ENCODE data around the gene CHD3.

CHD3 gene

GRCh38 chr17:7844292-7845154 lies 44.1 kb upstream of the CHD3 start:
- Histone ChIP-seq H3K9me3 (ENCODE audit: control insufficient read depth, insufficient read depth, low read depth, low read length) (no peaks in the 10 kb centered on the region), H3K4me1 (ENCODE audit: control insufficient read depth, insufficient read depth, low read length) (peaks cover 11% of the 10 kb centered on the region; the same call in 1 of the 2 replicates), H3K4me3 (ENCODE audit: low read depth, low read length) (peak overlapping the region; percentile 95), H3K36me3 (ENCODE audit: control insufficient read depth, insufficient read depth, low read length) (peaks cover 19% of the 10 kb centered on the region), H3K27me3 (ENCODE audit: control insufficient read depth, insufficient read depth, low read length) (peaks cover 20% of the 10 kb centered on the region), H3K27ac (ENCODE audit: low read depth, low read length) (peak overlapping the region; percentile 44; the same call in 1 of the 2 replicates), H3K9ac (ENCODE audit: low read length) (peak overlapping the region; percentile 75)

GRCh38 chr17:7845359-7846062 lies 43.1 kb upstream of the CHD3 start:
- Histone ChIP-seq H3K36me3 (ENCODE audit: control insufficient read depth, insufficient read depth, low read length) (peaks cover 26% of the 10 kb centered on the region), H3K27ac (ENCODE audit: low read depth, low read length) (no peak overlapping the region), H3K4me1 (ENCODE audit: control insufficient read depth, insufficient read depth, low read length) (peaks cover 10% of the 10 kb centered on the region; the same call in 1 of the 2 replicates), H3K4me3 (ENCODE audit: low read depth, low read length) (peak overlapping the region; percentile 95), H3K9ac (ENCODE audit: low read length) (no peak overlapping the region), H3K27me3 (ENCODE audit: control insufficient read depth, insufficient read depth, low read length) (peaks cover 10% of the 10 kb centered on the region), H3K9me3 (ENCODE audit: control insufficient read depth, insufficient read depth, low read depth, low read length) (no peaks in the 10 kb centered on the region)

- no peak overlapping the region for H3K9ac ChIP-seq (ENCODE audit: low read length)
- H3K4me1 ChIP-seq (ENCODE audit: control insufficient read depth, insufficient read depth, low read length), result peaks cover 3% of the 10 kb centered on the region; the same call in 1 of the 2 replicates
- H3K27me3 ChIP-seq (ENCODE audit: control insufficient read depth, insufficient read depth, low read length), result peaks cover 3% of the 10 kb centered on the region; the same call in 1 of the 2 replicates
- no peak overlapping the region for H3K4me3 ChIP-seq (ENCODE audit: low read depth, low read length)
- H3K36me3 ChIP-seq (ENCODE audit: control insufficient read depth, insufficient read depth, low read length), result peaks cover 26% of the 10 kb centered on the region
- no peaks in the 10 kb centered on the region for H3K9me3 ChIP-seq (ENCODE audit: control insufficient read depth, insufficient read depth, low read depth, low read length)
- H3K27ac ChIP-seq (ENCODE audit: low read depth, low read length), result no peak overlapping the region
Observed at GRCh38 chr17:7846063-7846735, 42.4 kb upstream of the CHD3 start.

GRCh38 chr17:7846765-7847661 lies 41.6 kb upstream of the CHD3 start:
- Histone ChIP-seq H3K9me3 (ENCODE audit: control insufficient read depth, insufficient read depth, low read depth, low read length) (no peaks in the 10 kb centered on the region), H3K4me1 (ENCODE audit: control insufficient read depth, insufficient read depth, low read length) (peaks cover 1% of the 10 kb centered on the region), H3K4me3 (ENCODE audit: low read depth, low read length) (no peak overlapping the region), H3K27ac (ENCODE audit: low read depth, low read length) (no peak overlapping the region), H3K27me3 (ENCODE audit: control insufficient read depth, insufficient read depth, low read length) (peaks cover 2% of the 10 kb centered on the region), H3K36me3 (ENCODE audit: control insufficient read depth, insufficient read depth, low read length) (peaks cover 28% of the 10 kb centered on the region), H3K9ac (ENCODE audit: low read length) (no peak overlapping the region)

GRCh38 chr17:7848131-7848579 lies 40.4 kb upstream of the CHD3 start:
- Histone ChIP-seq H3K9ac (ENCODE audit: low read length) (no peak overlapping the region), H3K27me3 (ENCODE audit: control insufficient read depth, insufficient read depth, low read length) (peaks cover 13% of the 10 kb centered on the region), H3K9me3 (ENCODE audit: control insufficient read depth, insufficient read depth, low read depth, low read length) (no peaks in the 10 kb centered on the region), H3K4me1 (ENCODE audit: control insufficient read depth, insufficient read depth, low read length) (peaks cover 12% of the 10 kb centered on the region), H3K36me3 (ENCODE audit: control insufficient read depth, insufficient read depth, low read length) (peaks cover 38% of the 10 kb centered on the region), H3K4me3 (ENCODE audit: low read depth, low read length) (no peak overlapping the region), H3K27ac (ENCODE audit: low read depth, low read length) (no peak overlapping the region)

- H3K4me3 ChIP-seq (ENCODE audit: low read depth, low read length), result no peak overlapping the region
- peaks cover 19% of the 10 kb centered on the region for H3K27me3 ChIP-seq (ENCODE audit: control insufficient read depth, insufficient read depth, low read length)
- H3K36me3 ChIP-seq (ENCODE audit: control insufficient read depth, insufficient read depth, low read length), result peaks cover 38% of the 10 kb centered on the region
- H3K4me1 ChIP-seq (ENCODE audit: control insufficient read depth, insufficient read depth, low read length), result peaks cover 12% of the 10 kb centered on the region
- no peaks in the 10 kb centered on the region for H3K9me3 ChIP-seq (ENCODE audit: control insufficient read depth, insufficient read depth, low read depth, low read length)
- H3K9ac ChIP-seq (ENCODE audit: low read length), result no peak overlapping the region
- no peak overlapping the region for H3K27ac ChIP-seq (ENCODE audit: low read depth, low read length)
Observed at GRCh38 chr17:7848739-7849129, 39.9 kb upstream of the CHD3 start.

GRCh38 chr17:7849130-7849750 lies 39.3 kb upstream of the CHD3 start:
- peaks cover 38% of the 10 kb centered on the region for H3K36me3 ChIP-seq (ENCODE audit: control insufficient read depth, insufficient read depth, low read length)
- H3K4me3 ChIP-seq (ENCODE audit: low read depth, low read length), result no peak overlapping the region
- H3K27ac ChIP-seq (ENCODE audit: low read depth, low read length), result no peak overlapping the region
- H3K9me3 ChIP-seq (ENCODE audit: control insufficient read depth, insufficient read depth, low read depth, low read length), result no peaks in the 10 kb centered on the region
- H3K27me3 ChIP-seq (ENCODE audit: control insufficient read depth, insufficient read depth, low read length), result peaks cover 24% of the 10 kb centered on the region
- H3K9ac ChIP-seq (ENCODE audit: low read length), result no peak overlapping the region
- peaks cover 12% of the 10 kb centered on the region for H3K4me1 ChIP-seq (ENCODE audit: control insufficient read depth, insufficient read depth, low read length)

GRCh38 chr17:7849751-7850504 lies 38.7 kb upstream of the CHD3 start:
- Histone ChIP-seq H3K36me3 (ENCODE audit: control insufficient read depth, insufficient read depth, low read length) (peaks cover 38% of the 10 kb centered on the region), H3K9me3 (ENCODE audit: control insufficient read depth, insufficient read depth, low read depth, low read length) (no peaks in the 10 kb centered on the region), H3K27ac (ENCODE audit: low read depth, low read length) (no peak overlapping the region), H3K9ac (ENCODE audit: low read length) (no peak overlapping the region), H3K4me3 (ENCODE audit: low read depth, low read length) (no peak overlapping the region), H3K4me1 (ENCODE audit: control insufficient read depth, insufficient read depth, low read length) (peaks cover 12% of the 10 kb centered on the region), H3K27me3 (ENCODE audit: control insufficient read depth, insufficient read depth, low read length) (peaks cover 29% of the 10 kb centered on the region)

- H3K27me3 ChIP-seq (ENCODE audit: control insufficient read depth, insufficient read depth, low read length), result peaks cover 39% of the 10 kb centered on the region
- no peaks in the 10 kb centered on the region for H3K9me3 ChIP-seq (ENCODE audit: control insufficient read depth, insufficient read depth, low read depth, low read length)
- H3K9ac ChIP-seq (ENCODE audit: low read length), result no peak overlapping the region
- peaks cover 35% of the 10 kb centered on the region for H3K36me3 ChIP-seq (ENCODE audit: control insufficient read depth, insufficient read depth, low read length)
- H3K27ac ChIP-seq (ENCODE audit: low read depth, low read length), result no peak overlapping the region
- H3K4me1 ChIP-seq (ENCODE audit: control insufficient read depth, insufficient read depth, low read length), result peaks cover 16% of the 10 kb centered on the region
- H3K4me3 ChIP-seq (ENCODE audit: low read depth, low read length), result peak overlapping the region; percentile 65
Observed at GRCh38 chr17:7850701-7851437, 37.7 kb upstream of the CHD3 start.

Data from HUES6 (cell line).